NCI-H2081 (cell line): ENCODE data around the gene PIEZO2.
"Not testable (repeated sequence)": the region's sequence is repeated elsewhere in the genome, so short reads cannot be mapped to it uniquely, and the experiment has no call there.

Experiments
- DNase-seq, 2 experiments: peaks; one replicate each; lab custom pipeline; 2025; lab: John Stamatoyannopoulos, UW

The PIEZO2 gene

DNA sequence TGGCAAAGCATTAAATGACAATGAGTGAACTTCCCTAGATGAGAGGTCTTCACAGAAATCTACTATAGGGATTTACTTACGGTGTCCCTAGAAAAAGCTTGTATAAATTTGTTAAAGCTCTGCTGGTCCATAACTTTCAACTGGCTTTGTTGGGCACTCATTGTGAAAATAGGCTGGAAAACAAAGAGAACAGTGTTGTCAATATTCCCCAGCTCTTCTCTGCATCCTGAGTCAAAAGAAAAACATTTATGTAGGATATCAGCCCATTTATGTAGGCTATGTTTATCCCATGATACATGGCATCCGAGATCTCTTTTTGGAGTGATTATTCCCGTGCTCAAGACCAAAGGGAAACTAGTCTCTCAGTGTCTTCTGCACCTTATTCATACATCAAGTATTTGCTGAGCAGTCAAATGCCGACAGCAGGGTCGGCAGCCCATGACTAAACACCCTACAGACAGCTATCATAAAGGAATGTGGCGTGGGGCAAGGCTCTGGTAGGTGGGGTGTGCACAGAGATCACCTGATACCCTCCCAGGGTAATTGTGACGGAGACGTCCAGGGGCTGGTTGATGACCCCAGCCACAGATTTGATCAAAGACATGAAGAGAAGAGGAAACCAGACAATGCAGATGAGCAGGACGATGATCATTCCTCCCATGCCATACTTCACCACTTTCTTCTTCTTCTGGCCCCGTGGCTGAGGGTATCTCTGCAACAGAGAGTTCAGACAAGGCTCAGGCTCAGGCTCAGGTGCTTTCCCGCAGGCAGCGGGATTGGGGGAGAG lies 467.6 kb downstream of the PIEZO2 start:
- DNase-seq = no peak

DNA sequence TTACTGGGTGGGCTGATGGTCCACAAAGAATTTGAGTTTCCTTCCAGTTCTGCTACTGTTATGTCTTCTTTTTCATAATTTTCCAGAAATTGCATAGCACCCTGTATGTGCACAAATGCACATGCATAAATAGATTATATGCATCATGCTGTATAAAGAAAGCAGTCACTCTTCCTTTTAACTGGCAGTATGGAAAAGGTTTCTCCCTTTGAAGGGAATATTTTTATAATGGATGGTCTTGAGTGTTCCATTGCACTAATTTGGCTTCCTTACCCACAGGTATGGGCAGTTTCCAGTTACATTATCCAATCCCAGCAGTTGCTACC lies 469.1 kb downstream of the PIEZO2 start:
- DNase-seq = no peak

DNA sequence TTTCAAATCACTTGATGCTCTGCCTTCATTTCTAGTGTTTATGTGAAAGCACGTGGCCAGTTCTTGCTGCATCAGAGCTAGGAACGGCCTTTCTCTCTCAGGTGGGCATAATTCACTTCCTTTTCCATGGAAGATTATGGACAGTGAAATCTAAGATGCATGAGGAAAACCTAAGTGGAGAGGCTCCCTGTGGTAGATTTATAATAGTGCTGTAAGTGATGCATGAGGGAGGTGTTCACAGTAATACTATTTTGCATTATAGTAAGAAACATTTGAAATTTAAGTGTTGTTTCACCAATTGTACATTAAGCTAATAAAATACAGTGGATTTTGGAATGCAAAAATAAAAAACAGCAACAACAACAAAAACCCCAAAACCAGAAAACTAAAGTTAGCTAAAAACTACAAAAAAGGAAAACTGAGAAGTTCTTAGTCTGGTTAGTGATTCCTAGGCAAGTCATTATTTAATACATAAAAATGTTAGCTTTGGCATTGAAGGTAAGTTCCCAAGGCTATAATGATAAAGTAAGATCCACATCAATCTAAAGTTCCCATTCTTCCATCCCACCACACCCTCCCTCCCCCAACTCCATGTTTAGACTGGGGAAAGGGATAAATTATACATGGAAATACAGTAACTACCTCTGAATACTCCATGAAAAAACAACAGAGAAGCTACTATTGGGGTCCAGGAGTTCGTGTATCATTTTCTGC lies 469.7 kb downstream of the PIEZO2 start:
- DNase-seq = no peak

DNA sequence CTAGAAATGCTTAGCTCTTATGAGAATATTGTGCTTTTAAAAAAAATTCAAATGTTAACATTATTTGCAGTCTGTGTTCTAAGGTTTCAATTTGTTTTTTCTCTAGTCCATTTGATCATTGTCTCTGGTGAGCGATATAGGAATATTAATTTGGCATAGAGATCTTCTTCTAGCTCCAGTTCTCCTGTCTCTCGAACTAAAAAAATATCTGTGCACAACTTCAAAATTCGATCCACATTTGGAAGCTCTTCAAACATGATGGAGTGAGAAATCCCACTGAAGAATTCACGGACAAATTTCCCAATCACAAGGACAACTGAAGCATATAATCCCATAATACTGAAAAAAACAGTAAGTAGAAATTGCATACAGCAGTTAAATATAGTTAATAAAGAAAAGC lies 477.9 kb downstream of the PIEZO2 start:
- no peak for DNase-seq

DNA sequence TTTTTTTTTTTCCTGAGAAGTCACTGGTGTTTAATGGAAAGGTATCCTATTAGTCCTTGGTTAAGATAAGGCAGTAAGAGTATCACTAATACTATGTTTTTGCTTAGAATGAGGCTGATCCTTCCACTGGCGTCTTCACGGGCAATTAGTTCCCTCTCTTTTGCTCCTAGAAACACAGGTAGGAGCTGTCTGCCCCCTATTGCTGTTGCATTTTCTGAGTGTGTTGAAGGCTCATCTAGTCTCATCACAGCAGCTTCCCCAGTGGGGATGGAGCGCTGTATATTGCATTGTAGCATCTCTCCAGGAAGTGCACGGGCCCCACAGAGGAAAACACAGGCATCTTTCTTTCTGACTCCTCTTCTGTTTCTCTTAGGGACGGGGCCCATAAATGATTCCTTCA lies 478.5 kb downstream of the PIEZO2 start:
- DNase-seq = no peak

DNA sequence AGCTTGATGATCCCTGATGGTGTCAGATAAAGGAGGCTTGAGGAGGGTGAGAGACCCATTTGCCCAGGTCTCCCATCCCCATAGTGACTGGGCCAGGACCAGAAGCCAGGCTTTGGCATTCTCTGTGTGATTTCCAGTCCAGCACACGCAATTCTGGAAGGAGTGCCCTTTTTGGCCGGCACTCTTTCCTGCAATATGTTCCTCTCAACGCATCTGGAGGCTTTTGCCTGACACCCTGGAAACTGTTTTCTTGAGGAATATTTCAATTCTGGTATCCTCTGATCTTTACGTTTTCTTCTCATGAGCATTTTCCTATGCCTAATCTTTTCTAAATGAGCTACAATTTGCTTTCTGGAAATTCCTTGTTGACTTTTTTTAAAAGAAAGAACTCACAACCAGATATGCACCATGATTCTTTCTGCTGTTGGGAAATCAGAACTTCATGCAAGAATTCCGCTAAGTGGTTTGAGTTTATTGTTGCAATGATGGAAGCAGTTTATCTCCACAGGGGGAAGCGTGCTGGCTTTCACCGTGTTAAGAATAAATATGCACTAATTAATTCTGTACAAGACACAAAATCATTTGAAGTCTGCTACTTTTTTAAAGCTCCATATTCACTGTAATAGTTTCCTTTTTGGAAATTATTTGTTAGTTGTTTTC lies 479.8 kb downstream of the PIEZO2 start:
- no peak for DNase-seq

DNA sequence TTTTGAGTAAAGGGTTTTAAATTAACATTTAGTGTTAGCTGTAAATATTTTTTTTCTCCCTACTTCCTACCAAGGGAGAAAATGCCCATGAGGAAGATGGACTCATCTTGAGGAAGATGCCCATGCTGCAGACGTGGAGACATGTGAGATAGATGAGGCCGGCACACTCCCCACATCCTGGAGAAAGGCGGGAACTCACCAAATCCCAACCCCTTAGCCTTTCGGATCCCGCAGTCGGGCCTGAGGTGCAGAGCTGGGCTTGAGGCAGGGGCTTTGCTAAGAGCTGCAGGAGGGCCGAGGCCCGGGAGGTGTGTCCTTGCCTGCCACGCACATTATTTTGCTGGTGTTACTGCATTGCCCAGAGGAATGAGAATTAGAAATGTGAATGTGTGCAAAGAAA lies 485.6 kb downstream of the PIEZO2 start:
- DNase-seq = no peak

DNA sequence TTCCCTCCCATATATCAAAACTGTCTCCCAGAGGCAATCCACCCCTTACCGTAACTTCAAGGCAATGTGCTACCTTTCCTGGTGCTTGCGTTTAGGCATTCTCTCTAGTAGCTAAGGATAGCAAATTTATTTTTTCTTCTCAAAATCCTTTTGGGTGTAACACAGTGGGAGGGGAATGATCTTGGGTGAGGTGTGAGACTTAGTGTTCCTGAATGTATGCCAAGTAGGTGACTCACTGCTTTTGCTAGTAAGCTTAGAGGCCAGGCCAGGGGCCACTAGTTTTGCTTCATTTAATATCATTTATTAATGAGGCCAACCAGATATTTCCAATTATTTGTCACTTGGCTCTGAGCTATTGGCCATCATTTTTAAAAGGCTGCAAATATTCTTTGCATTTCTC lies 488.1 kb downstream of the PIEZO2 start:
- DNase-seq = no peak

DNA sequence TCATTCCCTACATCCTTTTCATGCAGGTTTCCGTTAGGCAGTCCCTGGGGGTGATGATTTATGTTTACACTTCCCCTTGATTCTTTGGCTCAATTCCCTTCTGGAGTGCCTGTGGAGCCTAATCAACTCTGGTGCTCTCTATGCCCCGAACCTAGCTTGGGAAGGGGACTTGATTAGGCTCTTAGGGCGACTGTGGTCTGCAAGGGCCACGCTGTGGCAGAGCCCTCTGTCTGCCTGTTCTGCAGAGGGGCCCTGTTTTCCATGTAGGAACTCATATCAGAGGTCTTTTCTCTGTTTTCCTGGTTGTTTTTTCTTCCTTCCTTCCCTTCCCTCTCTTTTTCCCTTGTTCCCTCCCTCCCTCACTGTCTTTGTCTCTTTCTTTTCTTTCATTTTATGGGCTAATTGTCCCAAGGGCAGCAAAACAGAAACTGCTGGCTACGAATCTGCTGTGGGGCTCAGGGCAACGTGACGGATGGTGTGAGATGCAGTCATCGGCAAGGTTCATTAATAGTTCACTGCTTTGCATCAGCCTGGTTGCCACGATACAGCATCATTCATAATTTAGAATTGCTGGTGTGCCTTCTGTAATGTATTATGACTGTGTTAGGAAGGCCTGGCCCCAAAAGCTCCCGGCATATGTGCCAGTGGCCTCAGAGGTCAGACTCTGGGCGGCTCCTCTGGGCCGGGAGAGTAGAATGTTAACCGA lies 489.0 kb downstream of the PIEZO2 start:
- peak in 1 of 2 experiments; percentile 6 for DNase-seq

DNA sequence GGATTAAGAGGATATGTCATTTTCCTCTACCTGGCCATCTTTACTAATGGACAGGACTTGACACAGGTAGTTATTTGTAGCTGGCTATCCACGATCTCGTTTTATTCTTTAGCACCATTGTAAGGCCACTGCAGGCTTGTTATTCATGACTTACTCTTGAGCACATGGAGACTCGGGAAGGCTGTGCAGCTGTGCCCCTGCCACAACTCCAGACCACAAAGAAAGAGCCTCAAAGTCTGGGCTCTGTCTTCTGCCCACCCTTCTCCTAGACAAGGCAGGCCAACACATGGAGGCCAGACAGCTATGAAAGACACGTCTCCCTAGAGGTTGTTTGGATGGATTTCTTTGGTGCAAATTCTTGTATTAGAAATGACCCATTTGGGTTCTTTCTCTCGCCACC lies 489.8 kb downstream of the PIEZO2 start:
- DNase-seq = no peak

DNA sequence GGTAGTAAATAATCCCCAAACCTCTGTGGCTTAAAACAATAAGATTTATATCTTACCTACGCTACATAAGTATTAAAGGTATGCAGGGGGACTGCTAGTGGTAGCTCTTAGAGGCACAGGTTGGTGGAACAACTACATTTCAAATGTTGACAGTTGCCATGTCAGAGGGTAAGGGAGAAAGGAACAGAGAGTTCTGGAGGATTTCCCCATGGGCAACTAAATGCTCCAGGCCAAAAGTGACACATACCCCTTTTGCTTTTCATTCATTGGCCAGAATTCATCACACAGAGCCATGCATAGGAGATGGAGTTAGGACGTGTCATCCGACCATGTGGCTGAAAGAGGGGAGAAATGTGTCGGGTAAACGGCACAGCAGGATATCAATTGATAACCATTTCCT lies 490.4 kb downstream of the PIEZO2 start:
- peak in 1 of 2 experiments; percentile 35 for DNase-seq

DNA sequence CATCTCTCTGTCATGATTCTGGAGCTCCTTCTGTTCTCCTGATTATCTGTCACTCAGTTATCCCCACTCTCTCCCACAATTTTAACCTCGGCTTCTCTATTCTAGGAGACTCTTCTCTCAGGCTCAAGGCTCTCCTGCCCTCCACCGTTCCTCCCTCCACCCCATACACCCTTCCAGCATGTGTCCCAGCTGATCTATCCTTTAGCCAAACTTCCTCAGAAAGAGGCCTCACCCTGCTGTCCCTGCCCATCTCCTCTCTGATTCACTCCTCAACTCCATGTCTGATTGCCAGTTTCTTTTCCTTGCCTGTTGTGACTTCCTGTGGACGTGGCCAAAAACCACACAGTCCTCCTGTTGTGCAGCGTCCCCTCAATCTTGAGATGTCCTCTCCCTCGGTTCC lies 505.4 kb downstream of the PIEZO2 start:
- DNase-seq = not testable (repeated sequence)

DNA sequence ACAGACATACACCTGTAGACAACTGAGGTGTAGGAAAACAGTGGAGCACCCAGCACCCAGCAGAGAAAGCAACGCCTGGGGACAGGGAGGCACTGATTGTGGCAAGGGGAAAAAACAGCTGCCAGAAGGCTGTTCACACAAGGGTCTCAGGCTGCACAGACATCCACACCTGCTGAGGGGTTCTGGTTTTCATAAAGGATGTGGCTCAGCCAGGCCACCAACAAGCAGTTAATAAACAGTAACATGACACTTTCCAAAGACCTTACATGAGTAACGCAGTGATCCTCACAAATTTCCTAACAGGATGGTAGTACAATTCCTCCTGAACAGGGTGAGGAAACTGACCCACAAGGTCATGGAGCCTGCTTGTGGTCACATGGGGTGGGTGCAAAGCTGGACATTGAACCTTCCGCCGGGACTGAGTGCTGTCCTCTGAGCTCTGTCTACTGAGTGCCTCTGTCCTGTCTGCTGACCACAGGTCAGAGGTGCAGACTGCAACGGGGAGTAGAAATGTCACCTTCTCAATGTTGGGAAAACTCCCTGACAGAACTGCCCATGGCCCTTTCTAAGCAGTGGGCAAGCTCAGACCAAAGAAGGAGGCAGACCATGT lies 506.3 kb downstream of the PIEZO2 start:
- not testable (repeated sequence) for DNase-seq

DNA sequence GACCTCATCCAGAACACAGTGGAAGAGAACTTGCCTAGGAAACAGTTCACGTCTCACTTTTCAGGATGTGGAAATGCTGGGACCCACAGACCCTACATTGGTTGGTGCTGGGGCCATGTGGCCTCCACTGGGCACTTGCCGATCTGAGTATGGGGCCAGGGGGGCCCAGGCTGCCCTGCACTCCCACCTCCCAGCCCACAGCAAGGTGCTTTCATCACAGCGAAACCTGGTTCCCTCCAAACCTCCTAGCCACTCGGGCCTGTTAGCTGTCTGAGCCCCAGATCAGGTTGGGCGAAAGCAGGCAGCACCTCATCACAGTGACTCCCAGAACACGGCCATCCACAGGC lies 510.9 kb downstream of the PIEZO2 start:
- not testable (repeated sequence) for DNase-seq

DNA sequence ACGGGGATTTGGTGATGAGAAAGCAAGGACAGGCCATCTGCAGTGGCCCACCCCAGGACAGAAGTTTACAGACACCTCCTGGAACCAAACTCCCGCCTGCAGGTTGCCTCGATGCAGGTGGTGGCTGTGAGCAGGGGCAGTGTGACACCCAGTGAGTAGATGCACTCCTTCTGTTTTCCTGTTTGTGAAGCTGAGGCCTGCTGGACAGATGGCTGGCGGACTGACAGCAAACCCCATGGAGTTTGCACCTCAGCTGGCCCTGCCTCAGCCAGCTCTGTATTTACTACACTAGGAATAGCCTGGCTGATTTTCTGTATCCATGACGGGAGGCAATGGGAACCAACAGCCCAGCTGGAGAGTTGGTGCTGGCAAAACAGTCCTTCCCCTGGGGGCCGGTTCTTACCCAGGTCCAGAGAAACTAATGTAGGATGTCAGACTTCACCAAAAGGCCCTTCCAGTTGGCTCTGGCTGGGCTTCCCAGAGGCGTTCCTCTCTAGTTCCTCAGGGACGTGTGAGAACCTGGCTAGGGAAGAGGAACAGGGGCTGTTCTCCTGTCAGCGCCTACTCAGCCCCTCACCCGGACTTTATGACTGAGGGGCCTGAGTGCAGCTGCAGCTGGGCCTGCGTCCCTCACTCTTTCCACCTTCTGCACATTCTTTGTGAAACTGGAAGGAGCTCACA lies 511.4 kb downstream of the PIEZO2 start:
- not testable (repeated sequence) for DNase-seq

DNA sequence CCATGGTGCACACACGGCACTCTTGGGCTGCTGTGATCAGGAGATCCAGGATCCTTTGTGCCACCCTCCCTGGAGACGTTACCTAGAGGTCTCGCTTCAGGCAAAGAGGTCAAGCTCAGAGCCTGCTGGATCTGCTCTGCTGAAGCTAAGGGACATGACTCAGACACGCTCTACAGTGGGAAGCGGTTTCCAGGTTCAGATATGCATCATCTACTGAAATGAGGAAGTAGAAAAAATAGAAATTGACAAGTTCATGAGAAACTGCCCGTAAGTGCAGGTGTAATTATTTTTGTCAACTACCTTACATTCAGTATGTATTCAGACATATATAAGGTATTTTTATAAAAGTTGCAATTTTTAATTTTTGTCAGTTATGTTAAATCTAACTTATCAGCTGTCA lies 520.3 kb downstream of the PIEZO2 start:
- DNase-seq = not testable (repeated sequence)

DNA sequence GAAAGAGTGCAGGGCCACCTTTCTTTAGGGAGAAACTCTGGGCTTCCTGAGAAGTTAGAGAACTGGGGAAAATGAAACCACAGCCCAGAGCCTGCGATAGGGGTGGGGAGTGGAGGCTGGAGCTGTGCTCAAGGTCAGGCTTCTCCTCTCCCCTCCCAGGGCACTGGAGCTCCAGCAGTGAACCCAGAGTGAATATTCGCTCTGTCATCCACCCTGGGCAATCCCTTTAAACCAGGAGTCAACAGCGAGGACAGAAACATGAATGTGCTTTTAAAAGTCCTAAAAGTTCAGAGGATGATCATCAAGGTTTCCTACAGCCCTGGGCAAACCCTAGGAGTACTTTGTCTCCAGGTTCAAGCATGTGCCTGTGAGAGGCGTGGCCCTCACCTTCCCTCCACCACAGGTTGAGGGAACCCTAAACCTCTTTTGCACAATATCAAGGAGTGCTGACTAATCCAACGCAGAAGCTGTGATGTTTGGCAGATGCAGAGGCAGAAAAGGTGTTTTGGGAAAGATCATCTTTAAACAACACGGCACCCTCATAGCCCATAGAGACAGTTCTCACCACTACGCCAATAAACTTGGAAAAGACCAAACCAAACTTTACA lies 522.7 kb downstream of the PIEZO2 start:
- DNase-seq = not testable (repeated sequence)

DNA sequence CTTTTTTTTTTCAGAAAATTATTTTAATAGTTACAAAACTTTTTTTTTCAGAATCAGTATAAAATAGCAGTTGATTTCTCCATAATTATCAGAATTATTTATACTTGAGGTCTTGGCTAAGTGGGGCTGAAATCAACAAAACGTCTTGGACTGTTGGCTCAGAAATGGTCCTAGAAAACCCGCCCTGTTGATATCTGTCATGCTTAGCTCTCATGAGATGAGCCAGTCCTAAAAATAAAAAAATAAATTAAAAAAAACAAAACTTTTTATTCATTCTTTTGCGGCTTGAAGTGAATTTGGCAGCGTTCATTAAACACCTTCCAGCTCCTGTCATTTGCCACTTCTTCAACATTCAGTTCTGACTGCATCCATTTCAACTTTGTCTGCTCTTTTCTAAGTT lies 525.8 kb downstream of the PIEZO2 start:
- DNase-seq = not testable (repeated sequence)

DNA sequence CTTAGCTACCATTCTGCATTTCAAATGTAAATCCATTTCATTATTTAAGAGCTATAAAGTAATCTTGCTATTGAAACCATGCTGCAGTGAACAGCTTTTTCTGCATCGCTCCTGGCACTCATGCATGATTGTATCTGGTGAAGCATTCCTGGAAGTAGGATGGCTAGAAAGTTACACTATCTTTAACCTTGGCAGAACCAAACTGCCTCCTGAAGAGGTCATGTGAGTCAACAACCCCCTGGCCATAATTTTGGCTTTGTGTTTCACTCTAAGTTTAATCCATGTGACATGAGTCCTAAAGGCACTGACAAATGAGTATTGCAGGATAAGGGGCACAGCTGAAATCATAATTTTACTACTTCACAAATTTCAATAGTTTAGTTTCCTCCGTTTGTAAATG lies 526.4 kb downstream of the PIEZO2 start:
- DNase-seq = not testable (repeated sequence)

DNA sequence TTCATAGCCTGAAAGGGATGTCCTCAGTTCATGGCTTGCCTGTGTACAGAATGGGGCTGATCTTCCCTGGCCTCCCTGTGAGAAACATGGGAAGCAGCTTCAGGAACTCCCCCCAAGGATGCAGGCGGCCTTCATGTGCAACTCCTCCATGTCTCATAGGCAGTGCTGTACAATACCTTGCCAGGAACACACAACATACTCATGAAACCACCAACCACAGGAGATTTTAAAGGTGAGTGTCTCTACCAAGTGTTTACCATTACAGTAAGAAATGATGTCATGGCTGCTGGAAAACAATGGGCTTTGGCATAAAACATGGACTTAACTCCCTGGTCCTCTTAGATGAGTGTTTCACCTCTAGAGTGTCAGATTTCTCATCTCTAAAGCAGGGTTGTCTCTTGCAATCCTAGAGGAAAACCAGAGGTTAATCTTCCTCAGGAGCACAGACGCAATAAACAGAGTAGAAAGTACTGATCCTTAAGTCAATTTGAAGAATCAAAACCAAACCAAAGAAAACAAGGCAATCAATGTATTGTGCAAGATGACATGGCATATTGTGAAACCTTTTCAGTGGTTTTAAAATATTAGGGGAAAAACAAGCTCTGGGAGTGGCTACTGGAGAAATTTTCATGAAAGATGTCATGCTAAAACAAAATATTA lies 528.6 kb downstream of the PIEZO2 start:
- DNase-seq = not testable (repeated sequence)
